ENCODE measurements around the gene CPT1C.

- no peak for TF ChIP-seq POLR2A (IDR thresholded peaks at IDR 0.05)
- no peak for TF ChIP-seq CTCF (IDR thresholded peaks at IDR 0.05 in 4 of 5, conservative IDR thresholded peaks at IDR 0.05 in 1 of 5)
Measured at GRCh38 chr19:49686503-49687088, 4.3 kb upstream of the CPT1C start.
